ENCODE results near the gene PLPP4. TPM values are rescaled to one million over a fixed set of nuclear protein-coding genes. Genes with fewer than 3 reads are reported as not detected.

The PLPP4 gene
- total RNA-seq, 2 experiments from 2014 or later = not detected

GRCh38 chr10:120607016-120607709 lies 150.1 kb downstream of the PLPP4 start:
- Mint-ChIP-seq H3K4me1 (peaks cover 2% of the 10 kb centered on the region), H3K27ac (no peak overlapping the region), H3K27me3 (no peaks in the 10 kb centered on the region), H3K9me3 (ENCODE audit: low read depth) (no peaks in the 10 kb centered on the region), H3K36me3 (ENCODE audit: low read depth) (no peaks in the 10 kb centered on the region), H3K4me3 (no peak overlapping the region)
- ChIA-PET CTCF (interaction anchor here (0.7 kb wide), 1 partner anchor 36 kb away, joined by 3 read pairs; no protein-coding TSS in a partner anchor), POLR2A (no interaction called here)
- intact Hi-C loops (cut with DNase I, micrococcal nuclease) = no loop called here
- no peak for DNase-seq
- no peak for ATAC-seq

DNA sequence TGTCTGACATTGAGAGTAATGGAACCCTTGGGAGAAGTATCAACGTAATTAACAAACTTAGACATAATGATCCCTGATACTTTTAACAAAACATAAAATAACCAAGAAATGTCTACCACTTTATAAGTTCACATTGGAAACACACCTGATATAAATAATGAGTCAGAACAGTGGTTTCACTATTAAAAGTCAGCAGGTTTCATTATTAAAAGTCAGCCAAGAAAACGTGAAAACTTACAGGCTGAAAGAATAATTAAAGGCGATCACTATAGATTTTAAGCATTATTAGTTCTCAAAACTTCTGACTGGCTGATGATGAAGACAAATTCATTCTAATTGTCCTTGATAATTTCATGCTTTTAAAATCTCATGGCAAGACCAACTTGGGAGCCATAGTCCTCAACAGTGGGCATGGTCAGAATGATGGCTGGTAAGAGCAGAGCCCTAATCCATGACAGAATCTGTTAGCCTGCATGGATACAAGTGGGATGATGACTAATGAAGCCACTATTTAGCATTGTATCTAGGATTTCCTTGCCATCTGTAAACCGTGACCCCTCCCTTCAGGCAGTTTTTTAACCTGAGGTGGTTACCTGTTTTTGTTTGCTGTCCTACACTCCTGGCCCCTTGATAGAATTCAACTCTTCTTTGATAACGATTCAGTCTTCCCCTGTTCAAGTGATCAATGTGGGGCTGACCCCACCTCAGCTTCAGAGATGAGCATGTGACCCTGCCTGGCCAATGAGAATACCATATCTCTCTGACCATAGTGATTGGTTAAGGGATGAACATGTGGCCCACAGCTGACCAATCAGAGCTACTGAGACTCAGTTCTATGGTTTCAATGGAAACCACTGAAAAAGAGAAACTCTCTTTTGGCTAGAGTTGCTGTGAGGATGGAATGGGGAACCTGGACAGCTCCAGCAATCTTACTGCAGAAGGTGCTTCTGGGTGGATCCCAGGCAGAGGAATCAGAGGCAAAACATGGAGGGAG lies 151.0 kb downstream of the PLPP4 start:
- intact Hi-C loops (cut with DNase I, micrococcal nuclease) = no loop called here
- Mint-ChIP-seq H3K9me3 (ENCODE audit: low read depth) (no peaks in the 10 kb centered on the region), H3K36me3 (ENCODE audit: low read depth) (no peaks in the 10 kb centered on the region), H3K4me3 (no peak overlapping the region), H3K4me1 (peaks cover 2% of the 10 kb centered on the region), H3K27ac (no peak overlapping the region), H3K27me3 (no peaks in the 10 kb centered on the region)
- ATAC-seq (no peak), DNase-seq (no peak)
- CTCF ChIA-PET = interaction anchor here (0.7 kb wide), 1 partner anchor 35 kb away, joined by 3 read pairs; no protein-coding TSS in a partner anchor
- POLR2A ChIA-PET = no interaction called here

DNA sequence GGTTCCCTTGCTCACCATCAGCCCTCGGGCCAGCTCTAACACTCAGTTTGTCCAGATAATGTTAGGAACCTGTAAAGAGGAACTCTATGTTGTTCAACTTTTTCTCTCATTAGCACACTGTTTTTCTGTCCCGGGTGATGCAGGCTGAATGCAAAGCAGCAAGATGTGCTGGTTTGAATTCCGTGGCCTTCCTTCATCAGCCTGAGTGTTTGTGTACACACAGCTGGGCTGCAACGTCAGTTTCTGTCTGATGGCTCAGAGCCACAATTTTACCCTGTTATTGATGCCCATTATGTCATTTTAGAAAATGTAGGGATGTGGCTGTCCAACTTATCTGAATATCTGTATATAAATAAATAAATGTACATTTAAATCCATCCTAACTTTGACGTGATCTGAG lies 152.0 kb downstream of the PLPP4 start:
- CTCF ChIA-PET = interaction anchor here (0.9 kb wide), 1 partner anchor 26 kb away, joined by 3 read pairs; no protein-coding TSS in a partner anchor
- intact Hi-C loops (cut with DNase I, micrococcal nuclease) = no loop called here
- H3K9me3 Mint-ChIP-seq (ENCODE audit: low read depth) = no peaks in the 10 kb centered on the region

GRCh38 chr10:120610791-120611190 lies 153.8 kb downstream of the PLPP4 start:
- CTCF ChIA-PET = interaction anchor here (0.6 kb wide), 1 partner anchor 8 kb away, joined by 3 read pairs; no protein-coding TSS in a partner anchor

More for the DNA sequence above, 152.0 kb downstream of the PLPP4 start:
- DNase-seq (no peak), ATAC-seq (no peak)
- no peak overlapping the region for H3K4me3 Mint-ChIP-seq
- peaks cover 2% of the 10 kb centered on the region for H3K27me3 Mint-ChIP-seq
- peaks cover 2% of the 10 kb centered on the region for H3K4me1 Mint-ChIP-seq
- no peaks in the 10 kb centered on the region for H3K36me3 Mint-ChIP-seq (ENCODE audit: low read depth)
- H3K27ac Mint-ChIP-seq = no peak overlapping the region
- POLR2A ChIA-PET = no interaction called here

GRCh38 chr10:120612756-120613155 lies 155.7 kb downstream of the PLPP4 start:
- Mint-ChIP-seq H3K9me3 (ENCODE audit: low read depth) (peaks cover 5% of the 10 kb centered on the region), H3K27me3 (peaks cover 2% of the 10 kb centered on the region), H3K4me3 (no peak overlapping the region), H3K27ac (no peak overlapping the region), H3K36me3 (ENCODE audit: low read depth) (no peaks in the 10 kb centered on the region), H3K4me1 (no peaks in the 10 kb centered on the region)
- ChIA-PET CTCF (no interaction called here), POLR2A (no interaction called here)
- intact Hi-C loops (cut with DNase I, micrococcal nuclease) = no loop called here
- ATAC-seq = no peak
- DNase-seq = no peak

More at GRCh38 chr10:120610791-120611190, 153.8 kb downstream of the PLPP4 start:
- H3K27ac Mint-ChIP-seq = no peak overlapping the region
- DNase-seq = no peak
- H3K9me3 Mint-ChIP-seq (ENCODE audit: low read depth) = peaks cover 3% of the 10 kb centered on the region
- H3K27me3 Mint-ChIP-seq = peaks cover 2% of the 10 kb centered on the region
- POLR2A ChIA-PET = no interaction called here
- intact Hi-C loops (cut with DNase I, micrococcal nuclease) = no loop called here
- no peak for ATAC-seq
- H3K4me3 Mint-ChIP-seq = no peak overlapping the region
- H3K36me3 Mint-ChIP-seq (ENCODE audit: low read depth) = no peaks in the 10 kb centered on the region
- peaks cover 2% of the 10 kb centered on the region for H3K4me1 Mint-ChIP-seq

DNA sequence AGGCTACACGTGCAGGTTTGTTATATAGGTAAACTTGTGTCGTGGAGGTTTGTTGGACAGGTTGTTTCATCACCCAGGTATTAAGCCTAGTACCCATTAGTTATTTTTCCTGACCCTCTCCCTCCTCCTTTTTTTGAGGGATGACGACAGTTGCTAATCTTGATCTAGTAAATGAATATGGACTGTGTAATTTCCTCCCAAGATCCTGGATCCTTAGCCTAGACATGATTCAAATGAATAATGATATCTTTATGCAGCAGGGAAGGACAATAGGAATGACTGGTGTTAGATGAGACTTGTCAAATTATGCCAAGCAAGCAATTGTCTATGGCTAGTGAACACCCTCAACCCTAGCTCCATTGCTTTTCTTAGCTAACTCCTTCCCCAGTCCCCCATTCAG lies 156.2 kb downstream of the PLPP4 start:
- Mint-ChIP-seq H3K27ac (no peak overlapping the region), H3K36me3 (ENCODE audit: low read depth) (no peaks in the 10 kb centered on the region), H3K27me3 (peaks cover 2% of the 10 kb centered on the region), H3K4me1 (no peaks in the 10 kb centered on the region), H3K4me3 (no peak overlapping the region), H3K9me3 (ENCODE audit: low read depth) (peaks cover 5% of the 10 kb centered on the region)
- CTCF ChIA-PET = no interaction called here
- intact Hi-C loops (cut with DNase I, micrococcal nuclease) = no loop called here
- POLR2A ChIA-PET = no interaction called here
- ATAC-seq = no peak
- DNase-seq = no peak

GRCh38 chr10:120614680-120615079 lies 157.7 kb downstream of the PLPP4 start:
- ChIA-PET POLR2A (no interaction called here), CTCF (no interaction called here)
- ATAC-seq (no peak), DNase-seq (no peak)
- intact Hi-C loops (cut with DNase I, micrococcal nuclease) = no loop called here
- Mint-ChIP-seq H3K36me3 (ENCODE audit: low read depth) (no peaks in the 10 kb centered on the region), H3K4me3 (no peak overlapping the region), H3K27me3 (peaks cover 2% of the 10 kb centered on the region), H3K9me3 (ENCODE audit: low read depth) (peaks cover 5% of the 10 kb centered on the region), H3K27ac (no peak overlapping the region), H3K4me1 (no peaks in the 10 kb centered on the region)

GRCh38 chr10:120616311-120616911 lies 159.4 kb downstream of the PLPP4 start:
- Mint-ChIP-seq H3K4me3 (no peak overlapping the region), H3K27me3 (peaks cover 6% of the 10 kb centered on the region), H3K27ac (no peak overlapping the region), H3K4me1 (no peaks in the 10 kb centered on the region), H3K36me3 (ENCODE audit: low read depth) (no peaks in the 10 kb centered on the region), H3K9me3 (ENCODE audit: low read depth) (peaks cover 5% of the 10 kb centered on the region)
- ChIA-PET POLR2A (no interaction called here), CTCF (no interaction called here)
- no peak for DNase-seq
- intact Hi-C loops (cut with DNase I, micrococcal nuclease) = no loop called here
- ATAC-seq = no peak

- Mint-ChIP-seq H3K9me3 (ENCODE audit: low read depth) (no peaks in the 10 kb centered on the region), H3K4me1 (no peaks in the 10 kb centered on the region), H3K4me3 (no peak overlapping the region), H3K27me3 (peaks cover 2% of the 10 kb centered on the region), H3K36me3 (ENCODE audit: low read depth) (no peaks in the 10 kb centered on the region), H3K27ac (no peak overlapping the region)
- no peak for DNase-seq
- intact Hi-C loops (cut with DNase I, micrococcal nuclease) = no loop called here
- POLR2A ChIA-PET = no interaction called here
- CTCF ChIA-PET = interaction anchor here (0.7 kb wide), 1 partner anchor 18 kb away, joined by 3 read pairs; no protein-coding TSS in a partner anchor
- no peak for ATAC-seq
Measured at GRCh38 chr10:120628197-120628596, 171.2 kb downstream of the PLPP4 start.

DNA sequence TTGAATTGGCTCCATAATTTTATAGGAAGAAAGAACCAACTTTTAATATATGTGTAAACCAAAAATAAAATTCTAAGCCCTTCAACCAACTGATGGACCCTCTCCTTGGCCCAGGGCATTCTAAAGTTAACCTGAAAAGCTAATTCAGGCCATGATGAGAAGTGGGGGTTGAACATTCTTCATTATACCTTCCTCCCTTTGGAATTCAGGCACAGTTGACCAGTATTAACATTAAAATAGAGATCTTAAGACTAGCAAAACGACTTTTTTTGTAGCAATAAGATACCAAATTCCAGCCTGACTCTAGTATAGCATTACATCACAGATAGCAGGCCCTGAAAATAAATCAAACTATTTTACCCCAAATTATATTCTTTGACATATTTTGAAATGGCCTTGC lies 173.2 kb downstream of the PLPP4 start:
- Mint-ChIP-seq H3K4me1 (no peaks in the 10 kb centered on the region), H3K36me3 (ENCODE audit: low read depth) (no peaks in the 10 kb centered on the region), H3K27me3 (peaks cover 2% of the 10 kb centered on the region), H3K4me3 (no peak overlapping the region), H3K9me3 (ENCODE audit: low read depth) (no peaks in the 10 kb centered on the region), H3K27ac (no peak overlapping the region)
- no peak for DNase-seq
- no peak for ATAC-seq
- intact Hi-C loops (cut with DNase I, micrococcal nuclease) = no loop called here
- ChIA-PET CTCF (no interaction called here), POLR2A (no interaction called here)

- no peaks in the 10 kb centered on the region for H3K4me1 Mint-ChIP-seq
- intact Hi-C loops (cut with DNase I, micrococcal nuclease) = no loop called here
- peaks cover 4% of the 10 kb centered on the region for H3K27me3 Mint-ChIP-seq
- no peak for DNase-seq
- no peak for ATAC-seq
- H3K27ac Mint-ChIP-seq = no peak overlapping the region
- POLR2A ChIA-PET = no interaction called here
- no peaks in the 10 kb centered on the region for H3K9me3 Mint-ChIP-seq (ENCODE audit: low read depth)
- CTCF ChIA-PET = no interaction called here
- no peaks in the 10 kb centered on the region for H3K36me3 Mint-ChIP-seq (ENCODE audit: low read depth)
- H3K4me3 Mint-ChIP-seq = no peak overlapping the region
Measured at GRCh38 chr10:120632047-120632446, 175.0 kb downstream of the PLPP4 start.
